GM12891 (cell line): ENCODE measurements around the gene ADCY1.

ENCODE experiments used
- PAX5 ChIP-seq: IDR thresholded peaks from 2 replicates; pipeline ENCODE4 v1.6.1; 2011; ENCODE audit warnings: low read length, moderate library complexity, mild to moderate bottlenecking; ENCODE audit not compliant: insufficient read depth, severe bottlenecking
- POLR2A ChIP-seq: IDR thresholded peaks from 2 replicates; pipeline ENCODE4 v1.6.1; 2011; ENCODE audit warnings: low read depth, low read length, control low read depth
- POLR2AphosphoS5 ChIP-seq: IDR thresholded peaks from 2 replicates; pipeline ENCODE4 v1.6.1; 2011; ENCODE audit warnings: low read depth, low read length, control low read depth
- POU2F2 ChIP-seq: IDR thresholded peaks from 2 replicates; pipeline ENCODE4 v1.6.1; 2011; ENCODE audit warnings: low read depth, mild to moderate bottlenecking, control low read depth, low read length, moderate library complexity
- TAF1 ChIP-seq: IDR thresholded peaks from 2 replicates; pipeline ENCODE4 v1.6.1; 2011; ENCODE audit warnings: low read depth, low read length, control low read depth

GRCh38 chr7:45712057-45712689 lies 138.0 kb downstream of the ADCY1 start:
- TF ChIP-seq POLR2AphosphoS5 = no peak
- TF ChIP-seq POLR2A = no peak
- no peak for TF ChIP-seq TAF1
- TF ChIP-seq POU2F2 = no peak
- TF ChIP-seq PAX5 = no peak
